ENCODE results near the gene NACC2. TPM values are rescaled to one million over a fixed set of nuclear protein-coding genes. Genes with fewer than 3 reads are reported as not detected.
A peak's percentile ranks its signal among the peaks of the same experiment; 100 is the strongest.

Gene NACC2
- total RNA-seq, 6 experiments from 2014 or later = 38.2 to 46.7 (median 40.2) TPM

DNA sequence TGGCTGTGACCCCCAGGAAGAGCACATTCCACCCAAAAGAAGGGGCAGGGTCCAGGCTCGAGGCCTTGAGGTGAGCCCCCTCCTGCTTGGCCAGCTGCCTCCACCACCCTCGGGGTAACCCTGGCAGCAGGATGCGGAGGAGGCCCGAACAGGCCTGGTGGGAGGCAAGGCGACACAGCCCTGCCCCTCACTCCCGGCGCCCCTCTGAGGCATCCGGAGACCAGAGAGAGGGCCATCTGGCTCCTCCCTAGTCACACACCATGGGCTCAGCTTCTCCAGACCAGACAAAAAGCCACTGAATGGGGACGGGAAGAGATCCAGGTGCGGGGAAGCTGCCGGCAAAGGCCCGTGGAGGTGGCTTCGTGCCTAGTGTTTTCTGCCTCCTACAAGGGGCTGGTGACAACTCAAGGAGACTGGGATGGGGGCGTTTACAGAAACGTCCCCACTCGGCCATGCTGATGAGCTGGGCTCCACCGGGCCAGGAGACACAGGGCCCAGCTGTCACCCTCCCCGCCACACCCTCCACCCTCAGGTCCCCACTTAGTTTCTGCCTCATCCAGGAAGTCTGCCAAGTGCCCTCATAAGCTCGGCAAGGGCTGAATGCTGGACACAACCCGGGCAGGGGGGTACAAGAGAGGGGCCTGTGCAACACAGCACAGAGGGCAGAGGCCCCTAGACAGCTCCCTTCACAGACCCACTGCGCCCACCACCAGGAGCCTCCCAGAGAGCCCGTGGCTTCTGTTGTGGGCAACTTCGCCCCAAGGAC is 41.9 kb downstream of the NACC2 start:
- Mint-ChIP-seq H3K36me3 (ENCODE audit: low read depth) (no peaks in the 10 kb centered on the region), H3K4me3 (peak overlapping the region; percentile 57), H3K9me3 (no peaks in the 10 kb centered on the region), H3K27me3 (ENCODE audit: insufficient read depth) (peaks cover 3% of the 10 kb centered on the region; the same call in 1 of the 2 replicates), H3K4me1 (ENCODE audit: low read depth) (peaks cover 17% of the 10 kb centered on the region), H3K27ac (peak overlapping the region; percentile 82)
- no peak for TF ChIP-seq CTCF (IDR thresholded peaks at IDR 0.05)
- no peak for DNase-seq

- no peak for TF ChIP-seq CTCF (IDR thresholded peaks at IDR 0.05)
- peak; percentile 12 for DNase-seq
Observed at GRCh38 chr9:136052472-136052880, 42.6 kb downstream of the NACC2 start.

DNA sequence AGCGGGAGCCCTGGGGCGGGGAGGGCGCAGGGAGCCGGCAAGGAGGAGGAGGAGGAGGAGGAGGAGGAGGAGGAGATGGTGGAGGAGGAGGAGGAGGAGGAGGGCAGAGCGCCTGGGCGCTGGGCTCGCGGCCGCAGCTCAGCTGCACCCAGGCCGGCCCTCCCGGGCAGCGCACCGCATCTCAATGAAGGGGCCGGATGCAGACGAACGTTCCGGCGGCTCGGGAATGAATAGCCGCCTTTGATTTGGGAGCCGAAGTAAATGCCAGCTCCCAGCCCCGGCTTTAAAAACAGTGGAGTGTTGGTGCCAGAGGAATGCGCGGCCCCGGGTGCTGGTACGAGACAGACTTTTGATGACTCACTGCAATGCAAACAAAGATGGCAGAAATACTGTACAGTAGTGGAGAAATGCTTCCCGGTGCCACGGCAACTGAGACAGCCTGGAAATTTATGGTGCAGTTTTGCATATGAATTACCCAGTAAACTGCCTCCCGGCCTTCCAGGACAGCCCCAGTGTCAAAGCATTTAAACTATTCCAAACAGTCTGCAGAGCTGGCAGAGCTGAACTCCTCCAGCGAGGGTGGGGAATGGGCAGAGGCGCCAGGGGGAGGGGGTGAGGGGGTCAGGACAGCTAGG is 43.1 kb downstream of the NACC2 start:
- Mint-ChIP-seq H3K4me1 (ENCODE audit: low read depth) (peaks cover 11% of the 10 kb centered on the region), H3K27me3 (ENCODE audit: insufficient read depth) (peaks cover 3% of the 10 kb centered on the region; the same call in 1 of the 2 replicates), H3K36me3 (ENCODE audit: low read depth) (no peaks in the 10 kb centered on the region), H3K4me3 (peak overlapping the region; percentile 57), H3K27ac (peak overlapping the region; percentile 82), H3K9me3 (no peaks in the 10 kb centered on the region)
- DNase-seq = peak; percentile 97
- no peak for TF ChIP-seq CTCF (IDR thresholded peaks at IDR 0.05)

More at GRCh38 chr9:136052472-136052880, 42.6 kb downstream of the NACC2 start:
- H3K4me3 Mint-ChIP-seq = peak overlapping the region; percentile 57; the same call in 1 of the 2 replicates
- H3K9me3 Mint-ChIP-seq = no peaks in the 10 kb centered on the region
- no peaks in the 10 kb centered on the region for H3K36me3 Mint-ChIP-seq (ENCODE audit: low read depth)
- H3K27me3 Mint-ChIP-seq (ENCODE audit: insufficient read depth) = peaks cover 3% of the 10 kb centered on the region; the same call in 1 of the 2 replicates
- H3K27ac Mint-ChIP-seq = peak overlapping the region; percentile 82
- H3K4me1 Mint-ChIP-seq (ENCODE audit: low read depth) = peaks cover 15% of the 10 kb centered on the region

- H3K9me3 Mint-ChIP-seq = no peaks in the 10 kb centered on the region
- DNase-seq = no peak
- H3K4me1 Mint-ChIP-seq (ENCODE audit: low read depth) = peaks cover 11% of the 10 kb centered on the region
- no peak for TF ChIP-seq CTCF (IDR thresholded peaks at IDR 0.05)
- peaks cover 3% of the 10 kb centered on the region; the same call in 1 of the 2 replicates for H3K27me3 Mint-ChIP-seq (ENCODE audit: insufficient read depth)
- H3K4me3 Mint-ChIP-seq = peak overlapping the region; percentile 57
- no peak overlapping the region for H3K27ac Mint-ChIP-seq
- H3K36me3 Mint-ChIP-seq (ENCODE audit: low read depth) = no peaks in the 10 kb centered on the region
Observed at GRCh38 chr9:136051453-136051836, 43.6 kb downstream of the NACC2 start.

GRCh38 chr9:136050701-136051452 is 44.2 kb downstream of the NACC2 start:
- H3K27me3 Mint-ChIP-seq (ENCODE audit: insufficient read depth) = peaks cover 3% of the 10 kb centered on the region; the same call in 1 of the 2 replicates
- no peaks in the 10 kb centered on the region for H3K9me3 Mint-ChIP-seq
- H3K36me3 Mint-ChIP-seq (ENCODE audit: low read depth) = no peaks in the 10 kb centered on the region
- peak overlapping the region; percentile 81 for H3K4me3 Mint-ChIP-seq
- peak; percentile 22; the same call in 1 of the 2 replicates for TF ChIP-seq CTCF (IDR thresholded peaks at IDR 0.05)
- H3K27ac Mint-ChIP-seq = peak overlapping the region; percentile 48
- no peak for DNase-seq
- peaks cover 11% of the 10 kb centered on the region for H3K4me1 Mint-ChIP-seq (ENCODE audit: low read depth)

Measured in HFFc6 (cell line).